HCT116 (cell line): ENCODE results near the gene GBE1. TPM values are rescaled to one million over a fixed set of nuclear protein-coding genes. Genes with fewer than 3 reads are reported as not detected.

Experiments used
- ATAC-seq: fragments of 200-7000 bp; cut with Tn5 transposase; 2 replicates; pipeline ENCODE4 v1.9.1; 2020; ENCODE audit warnings: mild to moderate bottlenecking, moderate library complexity
- BruUV-seq: library from RNA; stranded (reverse); fragments of 400-500 nt; replicated peaks from 2 replicates; lab custom pipeline; 2021; lab: Mats Ljungman, UMichigan
- CTCF ChIA-PET: fragments of 300-600 bp; sonication (Branson Sonifier 250); formaldehyde crosslinking; loops from one replicate; lab custom pipeline; 2021; ENCODE audit warnings: antibody characterized with exemption; lab: Charles Lee
- POLR2A ChIA-PET: fragments of 300-600, 350-600 bp; sonication (Branson Sonifier 250); formaldehyde crosslinking; loops from one replicate; lab custom pipeline; 2021; ENCODE audit warnings: antibody characterized with exemption; lab: Charles Lee
- RAD21 ChIA-PET, 2 experiments: fragments of 300-600 bp; sonication (Branson Sonifier 250); formaldehyde crosslinking; loops; one replicate each; lab custom pipeline; 2023; ENCODE audit warnings: low total read pairs in 2 of 2; ENCODE audit not compliant: uncharacterized antibody in 2 of 2, unreplicated experiment in 2 of 2, low non-redundant PET in 1 of 2; lab: Charles Lee
- DNase-seq: peaks from one replicate; pipeline ENCODE4 v3.0.0-alpha.2; 2010; ENCODE audit warnings: low read depth, low spot score
- H2AFZ ChIP-seq: fragments of 200-600 bp; shearing (Covaris generic), sonication (generic); 2 replicates; pipeline ENCODE4 v1.6.1; 2017; ENCODE audit warnings: low read depth, mixed run types, mixed read lengths, antibody characterized with exemption, low read length; ENCODE audit not compliant: poor library complexity, severe bottlenecking
- H3K27ac ChIP-seq: 2 replicates; pipeline ENCODE4 v1.5.1; 2012; ENCODE audit warnings: low read depth, low read length
- H3K27me3 ChIP-seq: fragments of 200-600 bp; sonication (generic); 2 replicates; pipeline ENCODE4 v1.6.1; 2016; ENCODE audit warnings: mixed run types, low read length, mixed read lengths; ENCODE audit not compliant: insufficient read depth
- H3K36me3 ChIP-seq, 2 experiments: fragments of 200-500 bp in 1 of 2; fragments of 200-600 bp in 1 of 2; sonication (Bioruptor generic) in 1 of 2; sonication (generic) in 1 of 2; 2 replicates each; pipeline versions ENCODE4 v1.5.1 to v1.6.1; 2014 to 2016; ENCODE audit warnings: low read length in 2 of 2, inconsistent platforms in 1 of 2, mixed read lengths in 1 of 2, mixed run types in 1 of 2; ENCODE audit not compliant: insufficient read depth in 2 of 2, control insufficient read depth in 1 of 2
- H3K4me1 ChIP-seq, 2 experiments: fragments of 200-600 bp in 1 of 2; sonication (generic) in 1 of 2; 2 replicates each; pipeline versions ENCODE4 v1.5.1 to v1.6.1; 2012 to 2017; ENCODE audit warnings: low read length in 2 of 2, inconsistent platforms in 1 of 2, mild to moderate bottlenecking in 1 of 2, mixed read lengths in 1 of 2, mixed run types in 1 of 2, moderate library complexity in 1 of 2; ENCODE audit not compliant: insufficient read depth in 2 of 2, control insufficient read depth in 1 of 2
- H3K4me2 ChIP-seq: fragments of 200-600 bp; sonication (generic); 2 replicates; pipeline ENCODE4 v1.6.1; 2017; ENCODE audit warnings: mixed run types, low read length, mixed read lengths
- H3K4me3 ChIP-seq, 2 experiments: fragments of 200-600 bp in 1 of 2; sonication (generic) in 1 of 2; replicated peaks in 1 of 2; 2 replicates each; pipeline ENCODE4 v1.5.1; 2011 to 2016; ENCODE audit warnings: low read length in 2 of 2, control low read depth in 1 of 2, low read depth in 1 of 2, mild to moderate bottlenecking in 1 of 2, mixed read lengths in 1 of 2, mixed run types in 1 of 2
- H3K79me2 ChIP-seq: fragments of 200-600 bp; sonication (generic); 2 replicates; pipeline ENCODE4 v1.6.1; 2017; ENCODE audit warnings: mild to moderate bottlenecking, mixed run types, low read length, moderate library complexity, mixed read lengths; ENCODE audit not compliant: insufficient read depth
- H3K9ac ChIP-seq: fragments of 200-600 bp; sonication (generic); 2 replicates; pipeline ENCODE4 v1.6.1; 2016; ENCODE audit warnings: low read length, mixed read lengths
- H3K9me2 ChIP-seq: fragments of 200-600 bp; sonication (generic), shearing (Covaris generic); 2 replicates; pipeline ENCODE4 v1.6.1; 2017; ENCODE audit warnings: mixed run types, mild to moderate bottlenecking, moderate library complexity; ENCODE audit not compliant: insufficient read depth
- H3K9me3 ChIP-seq, 2 experiments: fragments of 200-500 bp in 1 of 2; fragments of 200-600 bp in 1 of 2; sonication (Bioruptor generic) in 1 of 2; sonication (generic) in 1 of 2; 2 replicates each; pipeline ENCODE4 v1.6.1; 2014 to 2017; ENCODE audit warnings: low read length in 2 of 2, mixed read lengths in 2 of 2, inconsistent platforms in 1 of 2, low read depth in 1 of 2, mild to moderate bottlenecking in 1 of 2, mixed run types in 1 of 2, moderate library complexity in 1 of 2; ENCODE audit not compliant: control insufficient read depth in 1 of 2, insufficient read depth in 1 of 2
- H4K20me1 ChIP-seq: fragments of 200-600 bp; sonication (generic), shearing (Covaris generic); 2 replicates; pipeline ENCODE4 v1.6.1; 2017; ENCODE audit warnings: mixed run types, mild to moderate bottlenecking, moderate library complexity; ENCODE audit not compliant: insufficient read depth
- CBX3 ChIP-seq: IDR thresholded peaks from 2 replicates; pipeline ENCODE4 v1.6.1; 2012; ENCODE audit warnings: low read depth
- CEBPB ChIP-seq: IDR thresholded peaks from 2 replicates; pipeline ENCODE4 v1.6.1; 2012; ENCODE audit warnings: low read depth
- EGR1 ChIP-seq: IDR thresholded peaks from 2 replicates; pipeline ENCODE4 v1.6.1; 2012; ENCODE audit warnings: low read depth
- EZH2phosphoT487 ChIP-seq: fragments of 200-600 bp; IDR thresholded peaks from 2 replicates; pipeline ENCODE4 v1.6.1; 2018; ENCODE audit warnings: antibody characterized with exemption, borderline replicate concordance
- FOSL1 ChIP-seq: IDR thresholded peaks from 2 replicates; pipeline ENCODE4 v1.6.1; 2012; ENCODE audit warnings: low read depth
- POLR2AphosphoS5 ChIP-seq: IDR thresholded peaks from 2 replicates; pipeline ENCODE4 v1.6.1; 2011; ENCODE audit warnings: mild to moderate bottlenecking, low read depth, low read length, moderate library complexity
- RAD21 ChIP-seq: IDR thresholded peaks from 2 replicates; pipeline ENCODE4 v1.6.1; 2012; ENCODE audit warnings: low read depth, mild to moderate bottlenecking
- SIN3A ChIP-seq: IDR thresholded peaks from 2 replicates; pipeline ENCODE4 v1.6.1; 2012; ENCODE audit warnings: low read depth
- SP1 ChIP-seq: IDR thresholded peaks from 2 replicates; pipeline ENCODE4 v1.6.1; 2012; ENCODE audit warnings: low read depth
- SRF ChIP-seq: IDR thresholded peaks from 2 replicates; pipeline ENCODE4 v1.6.1; 2012; ENCODE audit warnings: low read depth
- TCF7L2 ChIP-seq: IDR thresholded peaks from 2 replicates; pipeline ENCODE4 v1.7.0; 2011; ENCODE audit warnings: borderline replicate concordance, inconsistent platforms; ENCODE audit not compliant: insufficient read depth, insufficient read length; ENCODE audit errors: extremely low read depth
- YY1 ChIP-seq: IDR thresholded peaks from 2 replicates; pipeline ENCODE4 v1.6.1; 2011; ENCODE audit warnings: low read length, low read depth, moderate library complexity, mild to moderate bottlenecking; ENCODE audit not compliant: insufficient replicate concordance; ENCODE audit errors: extremely low read depth
- ZFX ChIP-seq: fragments of 450-650 bp; IDR thresholded peaks from 2 replicates; pipeline ENCODE4 v1.6.1; 2017
- ZNF274 ChIP-seq: fragments of 200-500 bp; sonication (Bioruptor generic); IDR thresholded peaks from 2 replicates; pipeline ENCODE4 v1.6.1; 2014; ENCODE audit warnings: mild to moderate bottlenecking, low read depth, low read length, inconsistent platforms
- intact Hi-C: fragments of 100-400 bp; cut with micrococcal nuclease; formaldehyde crosslinking; loops from 2 replicates; pipeline ENCODE4 v1.10.0; 2022
- total RNA-seq: library from RNA; stranded (reverse); gene quantifications from one replicate; pipeline ENCODE4 v1.2.1, GENCODE V29; 2021; ENCODE audit not compliant: unreplicated experiment
- TF ChIP-seq, protein P1 (sequence below): IDR thresholded peaks from 2 replicates; pipeline ENCODE4 v1.6.1; 2012; ENCODE audit warnings: low read depth
- TF ChIP-seq, protein P2 (sequence below): IDR thresholded peaks from 2 replicates; pipeline ENCODE4 v1.6.1; 2012
- TF ChIP-seq, protein P3 (sequence below): IDR thresholded peaks from 2 replicates; pipeline ENCODE4 v1.6.1; 2012
- TF ChIP-seq, protein P4 (sequence below), 3 experiments: fragments of 200-600 bp in 1 of 3; sonication (generic) in 1 of 3; IDR thresholded peaks in 2 of 3; conservative IDR thresholded peaks in 1 of 3; 2 replicates each; pipeline ENCODE4 v1.5.1; 2012 to 2017; ENCODE audit warnings: low read depth in 2 of 3, low read length in 2 of 3, antibody characterized with exemption in 1 of 3, borderline replicate concordance in 1 of 3, control low read depth in 1 of 3, mild to moderate bottlenecking in 1 of 3, mixed read lengths in 1 of 3, mixed run types in 1 of 3, moderate library complexity in 1 of 3; ENCODE audit not compliant: insufficient read depth in 1 of 3

GBE1 gene
- total RNA-seq, 1 experiment from 2014 or later: 27.7 TPM

DNA sequence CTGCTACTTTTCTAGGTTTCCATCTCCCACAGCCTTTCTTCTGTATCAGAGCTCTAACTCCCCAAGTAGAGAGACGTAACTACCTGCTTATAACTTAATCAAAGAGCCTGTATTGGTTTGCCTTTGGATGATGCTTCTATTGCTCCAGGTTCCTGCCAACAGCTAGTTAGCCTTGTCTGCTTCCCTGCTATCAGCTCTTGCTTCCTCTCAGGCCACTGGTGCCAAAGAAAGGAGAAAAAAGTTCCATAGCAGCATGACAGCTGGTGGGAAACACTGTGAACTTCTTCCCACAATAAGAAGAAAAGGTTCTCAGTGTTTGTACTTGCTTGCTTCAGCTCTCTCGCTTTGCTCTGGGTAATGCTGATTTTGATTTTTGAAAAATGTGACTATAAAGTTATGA, 206.6 kb downstream of the GBE1 start:
- Histone ChIP-seq H2AFZ (no peak overlapping the region), H3K27me3 (no peaks in the 10 kb centered on the region), H3K9ac (no peak overlapping the region), H3K4me1 (no peaks in the 10 kb centered on the region), H3K79me2 (no peaks in the 10 kb centered on the region), H3K9me3 (no peaks in the 10 kb centered on the region), H3K4me3 (no peak overlapping the region), H3K27ac (no peak overlapping the region), H3K36me3 (no peaks in the 10 kb centered on the region), H3K9me2 (no peaks in the 10 kb centered on the region), H3K4me2 (no peak overlapping the region), H4K20me1 (no peaks in the 10 kb centered on the region)
- POLR2A ChIA-PET: no interaction called here
- RAD21 ChIA-PET: no interaction called here
- BruUV-seq: no TSS peak
- intact Hi-C loops: no loop called here
- no peak for DNase-seq
- ATAC-seq: no peak
- TF ChIP-seq SP1: no peak
- no peak for TF ChIP-seq CBX3
- TF ChIP-seq CEBPB: no peak
- CTCF ChIA-PET: no interaction called here

DNA sequence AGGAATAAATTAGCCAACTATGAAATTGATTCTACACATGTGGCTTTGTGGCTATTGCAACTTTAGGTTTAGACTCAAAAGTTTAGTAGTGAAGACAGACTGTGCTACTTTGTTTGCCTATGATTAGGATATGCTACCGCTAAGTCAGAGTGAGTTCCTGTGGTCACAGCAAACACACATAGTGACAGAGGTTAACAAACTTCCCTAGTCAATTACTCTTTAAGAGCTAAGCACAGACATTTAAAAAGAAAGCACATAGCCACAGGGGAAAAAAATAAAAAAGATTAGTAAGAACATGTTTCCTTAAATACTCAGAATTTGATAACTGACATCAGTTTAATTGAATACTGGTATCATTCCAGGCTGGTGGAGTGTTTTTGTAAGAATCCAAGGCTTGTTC, 207.1 kb downstream of the GBE1 start:
- ChIA-PET CTCF (no interaction called here), RAD21 (no interaction called here), POLR2A (no interaction called here)
- Histone ChIP-seq H3K9ac (no peak overlapping the region), H3K4me3 (no peak overlapping the region), H3K27me3 (no peaks in the 10 kb centered on the region), H3K79me2 (no peaks in the 10 kb centered on the region), H3K4me2 (no peak overlapping the region), H2AFZ (no peak overlapping the region), H3K9me2 (no peaks in the 10 kb centered on the region), H3K9me3 (no peaks in the 10 kb centered on the region), H3K4me1 (no peaks in the 10 kb centered on the region), H3K36me3 (no peaks in the 10 kb centered on the region), H4K20me1 (no peaks in the 10 kb centered on the region), H3K27ac (no peak overlapping the region)
- DNase-seq: no peak
- intact Hi-C loops: no loop called here
- no peak for ATAC-seq
- no TSS peak for BruUV-seq
- TF ChIP-seq, protein P1, sequence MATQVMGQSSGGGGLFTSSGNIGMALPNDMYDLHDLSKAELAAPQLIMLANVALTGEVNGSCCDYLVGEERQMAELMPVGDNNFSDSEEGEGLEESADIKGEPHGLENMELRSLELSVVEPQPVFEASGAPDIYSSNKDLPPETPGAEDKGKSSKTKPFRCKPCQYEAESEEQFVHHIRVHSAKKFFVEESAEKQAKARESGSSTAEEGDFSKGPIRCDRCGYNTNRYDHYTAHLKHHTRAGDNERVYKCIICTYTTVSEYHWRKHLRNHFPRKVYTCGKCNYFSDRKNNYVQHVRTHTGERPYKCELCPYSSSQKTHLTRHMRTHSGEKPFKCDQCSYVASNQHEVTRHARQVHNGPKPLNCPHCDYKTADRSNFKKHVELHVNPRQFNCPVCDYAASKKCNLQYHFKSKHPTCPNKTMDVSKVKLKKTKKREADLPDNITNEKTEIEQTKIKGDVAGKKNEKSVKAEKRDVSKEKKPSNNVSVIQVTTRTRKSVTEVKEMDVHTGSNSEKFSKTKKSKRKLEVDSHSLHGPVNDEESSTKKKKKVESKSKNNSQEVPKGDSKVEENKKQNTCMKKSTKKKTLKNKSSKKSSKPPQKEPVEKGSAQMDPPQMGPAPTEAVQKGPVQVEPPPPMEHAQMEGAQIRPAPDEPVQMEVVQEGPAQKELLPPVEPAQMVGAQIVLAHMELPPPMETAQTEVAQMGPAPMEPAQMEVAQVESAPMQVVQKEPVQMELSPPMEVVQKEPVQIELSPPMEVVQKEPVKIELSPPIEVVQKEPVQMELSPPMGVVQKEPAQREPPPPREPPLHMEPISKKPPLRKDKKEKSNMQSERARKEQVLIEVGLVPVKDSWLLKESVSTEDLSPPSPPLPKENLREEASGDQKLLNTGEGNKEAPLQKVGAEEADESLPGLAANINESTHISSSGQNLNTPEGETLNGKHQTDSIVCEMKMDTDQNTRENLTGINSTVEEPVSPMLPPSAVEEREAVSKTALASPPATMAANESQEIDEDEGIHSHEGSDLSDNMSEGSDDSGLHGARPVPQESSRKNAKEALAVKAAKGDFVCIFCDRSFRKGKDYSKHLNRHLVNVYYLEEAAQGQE: no peak
- TF ChIP-seq EGR1 (no peak), ZNF274 (no peak), TCF7L2 (no peak), RAD21 (no peak), ZFX (no peak), EZH2phosphoT487 (no peak), YY1 (no peak), SRF (no peak), FOSL1 (no peak), SIN3A (no peak), SP1 (no peak), POLR2AphosphoS5 (no peak)
- TF ChIP-seq, protein P2, sequence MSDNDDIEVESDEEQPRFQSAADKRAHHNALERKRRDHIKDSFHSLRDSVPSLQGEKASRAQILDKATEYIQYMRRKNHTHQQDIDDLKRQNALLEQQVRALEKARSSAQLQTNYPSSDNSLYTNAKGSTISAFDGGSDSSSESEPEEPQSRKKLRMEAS: no peak
- TF ChIP-seq, protein P3, sequence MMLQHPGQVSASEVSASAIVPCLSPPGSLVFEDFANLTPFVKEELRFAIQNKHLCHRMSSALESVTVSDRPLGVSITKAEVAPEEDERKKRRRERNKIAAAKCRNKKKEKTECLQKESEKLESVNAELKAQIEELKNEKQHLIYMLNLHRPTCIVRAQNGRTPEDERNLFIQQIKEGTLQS: no peak
- TF ChIP-seq, protein P4, sequence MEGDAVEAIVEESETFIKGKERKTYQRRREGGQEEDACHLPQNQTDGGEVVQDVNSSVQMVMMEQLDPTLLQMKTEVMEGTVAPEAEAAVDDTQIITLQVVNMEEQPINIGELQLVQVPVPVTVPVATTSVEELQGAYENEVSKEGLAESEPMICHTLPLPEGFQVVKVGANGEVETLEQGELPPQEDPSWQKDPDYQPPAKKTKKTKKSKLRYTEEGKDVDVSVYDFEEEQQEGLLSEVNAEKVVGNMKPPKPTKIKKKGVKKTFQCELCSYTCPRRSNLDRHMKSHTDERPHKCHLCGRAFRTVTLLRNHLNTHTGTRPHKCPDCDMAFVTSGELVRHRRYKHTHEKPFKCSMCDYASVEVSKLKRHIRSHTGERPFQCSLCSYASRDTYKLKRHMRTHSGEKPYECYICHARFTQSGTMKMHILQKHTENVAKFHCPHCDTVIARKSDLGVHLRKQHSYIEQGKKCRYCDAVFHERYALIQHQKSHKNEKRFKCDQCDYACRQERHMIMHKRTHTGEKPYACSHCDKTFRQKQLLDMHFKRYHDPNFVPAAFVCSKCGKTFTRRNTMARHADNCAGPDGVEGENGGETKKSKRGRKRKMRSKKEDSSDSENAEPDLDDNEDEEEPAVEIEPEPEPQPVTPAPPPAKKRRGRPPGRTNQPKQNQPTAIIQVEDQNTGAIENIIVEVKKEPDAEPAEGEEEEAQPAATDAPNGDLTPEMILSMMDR (IDR thresholded peaks at IDR 0.05 in 2 of 3, conservative IDR thresholded peaks at IDR 0.05 in 1 of 3; ENCODE audit: borderline replicate concordance in 1 of 3, insufficient read depth in 1 of 3, low read depth in 2 of 3, low read length in 2 of 3): no peak
